ENCODE data around the gene GNB1. TPM values are rescaled to one million over a fixed set of nuclear protein-coding genes. Genes with fewer than 3 reads are reported as not detected.

GNB1 gene
- total RNA-seq, 1 donor from 2014 or later: 61.6 TPM

- no peak overlapping the region for H3K9ac ChIP-seq (ENCODE audit: low read depth in 1 of 3, low read length in 3 of 3)
- H3K27ac ChIP-seq (ENCODE audit: low read depth, low read length): peak overlapping the region; percentile 56
- H3K4me1 ChIP-seq (ENCODE audit: control insufficient read depth in 3 of 3, insufficient read depth in 3 of 3, low read length in 3 of 3): peaks cover 37 to 59% (median 40%) of the 10 kb centered on the region in 3 donors
- peaks cover 0 to 12% (median 8%) of the 10 kb centered on the region in 3 donors for H3K36me3 ChIP-seq (ENCODE audit: control insufficient read depth in 3 of 3, insufficient read depth in 3 of 3, low read length in 3 of 3)
- no peak overlapping the region for H3K4me3 ChIP-seq (ENCODE audit: low read length in 3 of 3)
- no peaks in the 10 kb centered on the region for H3K9me3 ChIP-seq (ENCODE audit: control insufficient read depth in 3 of 3, low read length in 3 of 3)
- peaks cover 0 to 4% (median 3%) of the 10 kb centered on the region in 3 donors for H3K27me3 ChIP-seq (ENCODE audit: control insufficient read depth in 3 of 3, insufficient read depth in 3 of 3, low read length in 3 of 3)
Measured at GRCh38 chr1:1780598-1781525, 110.0 kb downstream of the GNB1 start.

GRCh38 chr1:1779691-1780597, 110.9 kb downstream of the GNB1 start:
- Histone ChIP-seq H3K4me1 (ENCODE audit: control insufficient read depth in 3 of 3, insufficient read depth in 3 of 3, low read length in 3 of 3) (peaks cover 45 to 66% (median 47%) of the 10 kb centered on the region in 3 donors), H3K27ac (ENCODE audit: low read depth, low read length) (peak overlapping the region; percentile 56), H3K27me3 (ENCODE audit: control insufficient read depth in 3 of 3, insufficient read depth in 3 of 3, low read length in 3 of 3) (peaks cover 0 to 4% (median 3%) of the 10 kb centered on the region in 3 donors), H3K4me3 (ENCODE audit: low read length in 3 of 3) (no peak overlapping the region), H3K36me3 (ENCODE audit: control insufficient read depth in 3 of 3, insufficient read depth in 3 of 3, low read length in 3 of 3) (peaks cover 0 to 3% (median 3%) of the 10 kb centered on the region in 3 donors), H3K9ac (ENCODE audit: low read depth in 1 of 3, low read length in 3 of 3) (peak overlapping the region in 1 of 3 donors; percentile 33), H3K9me3 (ENCODE audit: control insufficient read depth in 3 of 3, low read length in 3 of 3) (no peaks in the 10 kb centered on the region)

DNA sequence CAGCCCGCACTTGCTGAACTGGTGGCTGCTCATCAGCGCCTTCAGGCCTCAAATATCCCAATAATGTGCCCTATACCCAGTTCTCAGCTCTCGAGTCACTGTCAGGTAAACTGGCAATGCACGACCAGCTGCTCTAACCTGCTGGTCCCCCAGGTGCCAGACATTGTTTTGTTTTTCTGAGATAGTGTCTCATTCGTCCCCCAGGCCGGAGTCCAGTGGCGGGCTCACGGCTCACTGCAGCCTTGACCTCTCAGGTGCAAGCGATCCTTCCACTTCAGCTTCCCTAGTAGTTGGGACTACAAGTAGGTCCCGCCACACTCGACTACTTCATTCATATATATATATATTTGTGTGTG, 111.6 kb downstream of the GNB1 start:
- Histone ChIP-seq H3K36me3 (ENCODE audit: control insufficient read depth in 3 of 3, insufficient read depth in 3 of 3, low read length in 3 of 3) (no peaks in the 10 kb centered on the region), H3K27ac (ENCODE audit: low read depth, low read length) (peak overlapping the region; percentile 56), H3K9ac (ENCODE audit: low read depth in 1 of 3, low read length in 3 of 3) (peak overlapping the region in 1 of 3 donors; percentile 23), H3K4me3 (ENCODE audit: low read length in 3 of 3) (peak overlapping the region; percentile 23 to 91 (median 61)), H3K27me3 (ENCODE audit: control insufficient read depth in 3 of 3, insufficient read depth in 3 of 3, low read length in 3 of 3) (peaks cover 0 to 4% (median 3%) of the 10 kb centered on the region in 3 donors), H3K9me3 (ENCODE audit: control insufficient read depth in 3 of 3, low read length in 3 of 3) (no peaks in the 10 kb centered on the region), H3K4me1 (ENCODE audit: control insufficient read depth in 3 of 3, insufficient read depth in 3 of 3, low read length in 3 of 3) (peaks cover 46 to 68% (median 47%) of the 10 kb centered on the region in 3 donors)

GRCh38 chr1:1778663-1779319, 112.1 kb downstream of the GNB1 start:
- H3K4me1 ChIP-seq (ENCODE audit: control insufficient read depth in 3 of 3, insufficient read depth in 3 of 3, low read length in 3 of 3): peaks cover 46 to 68% (median 47%) of the 10 kb centered on the region in 3 donors
- H3K4me3 ChIP-seq (ENCODE audit: low read length in 3 of 3): peak overlapping the region; percentile 23 to 91 (median 61)
- peak overlapping the region; percentile 56 for H3K27ac ChIP-seq (ENCODE audit: low read depth, low read length)
- no peaks in the 10 kb centered on the region for H3K36me3 ChIP-seq (ENCODE audit: control insufficient read depth in 3 of 3, insufficient read depth in 3 of 3, low read length in 3 of 3)
- peaks cover 0 to 4% (median 3%) of the 10 kb centered on the region in 3 donors for H3K27me3 ChIP-seq (ENCODE audit: control insufficient read depth in 3 of 3, insufficient read depth in 3 of 3, low read length in 3 of 3)
- H3K9ac ChIP-seq (ENCODE audit: low read depth in 1 of 3, low read length in 3 of 3): peak overlapping the region in 2 of 3 donors; percentile 23 to 91
- H3K9me3 ChIP-seq (ENCODE audit: control insufficient read depth in 3 of 3, low read length in 3 of 3): no peaks in the 10 kb centered on the region

- H3K9ac ChIP-seq (ENCODE audit: low read depth in 1 of 3, low read length in 3 of 3): peak within 1 kb of the TSS; percentile 76 to 91 (median 77)
- H3K4me1 ChIP-seq (ENCODE audit: control insufficient read depth in 3 of 3, insufficient read depth in 3 of 3, low read length in 3 of 3): peaks cover 42 to 63% (median 43%) of the 10 kb centered on the region in 3 donors
- H3K36me3 ChIP-seq (ENCODE audit: control insufficient read depth in 3 of 3, insufficient read depth in 3 of 3, low read length in 3 of 3): no peaks in the 10 kb centered on the region
- H3K27me3 ChIP-seq (ENCODE audit: control insufficient read depth in 3 of 3, insufficient read depth in 3 of 3, low read length in 3 of 3): peaks cover 0 to 4% (median 3%) of the 10 kb centered on the region in 3 donors
- no peaks in the 10 kb centered on the region for H3K9me3 ChIP-seq (ENCODE audit: control insufficient read depth in 3 of 3, low read length in 3 of 3)
- peak within 1 kb of the TSS; percentile 77 for H3K27ac ChIP-seq (ENCODE audit: low read depth, low read length)
- H3K4me3 ChIP-seq (ENCODE audit: low read length in 3 of 3): peak within 1 kb of the TSS; percentile 83 to 91 (median 89)
Measured at GRCh38 chr1:1777950-1778662, 112.8 kb downstream of the GNB1 start, which contains the start of gene NADK. NADK (minus strand) TSS chr1:1778470; CDS start chr1:1765406, 13,064 bp downstream.

DNA sequence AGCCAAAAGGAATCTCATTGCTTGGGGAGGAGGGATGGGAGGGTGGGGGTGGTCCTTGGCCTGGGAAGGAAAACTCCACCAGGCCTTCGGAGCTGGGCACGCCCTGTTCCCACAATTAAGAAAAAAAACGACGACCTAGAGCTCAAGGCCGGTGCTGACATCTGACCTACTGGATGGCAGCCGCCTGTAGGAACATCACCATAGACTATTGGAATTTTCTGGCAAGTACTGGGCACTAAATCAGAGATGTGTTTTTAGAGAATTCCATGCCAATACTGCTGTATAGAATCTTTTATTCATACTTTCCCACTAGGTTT, 113.3 kb downstream of the GNB1 start:
- peak overlapping the region; percentile 77 for H3K27ac ChIP-seq (ENCODE audit: low read depth, low read length)
- H3K36me3 ChIP-seq (ENCODE audit: control insufficient read depth in 3 of 3, insufficient read depth in 3 of 3, low read length in 3 of 3): no peaks in the 10 kb centered on the region
- peak overlapping the region; percentile 76 to 91 (median 77) for H3K9ac ChIP-seq (ENCODE audit: low read depth in 1 of 3, low read length in 3 of 3)
- peak overlapping the region; percentile 83 to 91 (median 89) for H3K4me3 ChIP-seq (ENCODE audit: low read length in 3 of 3)
- peaks cover 36 to 57% (median 39%) of the 10 kb centered on the region in 3 donors for H3K4me1 ChIP-seq (ENCODE audit: control insufficient read depth in 3 of 3, insufficient read depth in 3 of 3, low read length in 3 of 3)
- no peaks in the 10 kb centered on the region for H3K9me3 ChIP-seq (ENCODE audit: control insufficient read depth in 3 of 3, low read length in 3 of 3)
- H3K27me3 ChIP-seq (ENCODE audit: control insufficient read depth in 3 of 3, insufficient read depth in 3 of 3, low read length in 3 of 3): peaks cover 0 to 4% (median 3%) of the 10 kb centered on the region in 3 donors

GRCh38 chr1:1776672-1777582, 114.0 kb downstream of the GNB1 start:
- peak overlapping the region; percentile 76 to 91 (median 77) for H3K9ac ChIP-seq (ENCODE audit: low read depth in 1 of 3, low read length in 3 of 3)
- peaks cover 0 to 4% (median 3%) of the 10 kb centered on the region in 3 donors for H3K27me3 ChIP-seq (ENCODE audit: control insufficient read depth in 3 of 3, insufficient read depth in 3 of 3, low read length in 3 of 3)
- no peaks in the 10 kb centered on the region for H3K9me3 ChIP-seq (ENCODE audit: control insufficient read depth in 3 of 3, low read length in 3 of 3)
- peaks cover 31 to 51% (median 32%) of the 10 kb centered on the region in 3 donors for H3K4me1 ChIP-seq (ENCODE audit: control insufficient read depth in 3 of 3, insufficient read depth in 3 of 3, low read length in 3 of 3)
- H3K27ac ChIP-seq (ENCODE audit: low read depth, low read length): peak overlapping the region; percentile 77
- peaks cover 0 to 6% (median 4%) of the 10 kb centered on the region in 3 donors for H3K36me3 ChIP-seq (ENCODE audit: control insufficient read depth in 3 of 3, insufficient read depth in 3 of 3, low read length in 3 of 3)
- peak overlapping the region; percentile 83 to 91 (median 89) for H3K4me3 ChIP-seq (ENCODE audit: low read length in 3 of 3)
